ENCODE results near the gene CLRN3.

DNA sequence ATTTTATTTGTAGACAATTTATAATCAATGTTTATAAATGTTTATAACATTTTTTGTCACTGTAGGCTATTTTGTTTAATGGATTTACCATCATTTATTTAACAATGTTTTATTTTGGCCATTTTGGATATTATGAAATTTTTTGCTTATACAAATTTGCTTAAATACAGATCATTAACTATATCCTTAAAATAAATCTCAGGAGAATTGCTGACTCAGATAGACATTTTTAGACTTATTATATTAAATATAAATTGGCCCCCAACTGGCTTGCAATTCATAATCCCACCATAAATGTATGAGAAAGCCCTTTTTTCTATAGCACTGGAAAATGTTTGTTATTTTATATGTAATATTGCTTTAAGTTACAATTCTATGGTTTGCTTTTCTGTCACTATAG lies 3.8 kb upstream of the CLRN3 start:
- TF ChIP-seq REST (IDR thresholded peaks at IDR 0.05; ENCODE audit: insufficient read depth in 1 of 2, low read depth in 2 of 2, low read length in 2 of 2) (no peak), POLR2AphosphoS5 (IDR thresholded peaks at IDR 0.05; ENCODE audit: low read depth, low read length) (no peak), SIN3A (IDR thresholded peaks at IDR 0.05; ENCODE audit: borderline replicate concordance, insufficient read depth, low read length) (no peak)

Data from PFSK-1 (cell line).